PC-9 (cell line): Measurements from ENCODE around the gene ACMSD.

Experiments used
- EZH2 ChIP-seq: fragments of 200-600 bp; sonication (generic); IDR thresholded peaks from 2 replicates; pipeline ENCODE4 v1.8.0; 2017; ENCODE audit warnings: antibody characterized with exemption, low read depth
- TF ChIP-seq, protein P1 (sequence below): fragments of 200-600 bp; sonication (generic); conservative IDR thresholded peaks from 2 replicates; pipeline ENCODE4 v1.6.1; 2017; ENCODE audit warnings: mixed run types, antibody characterized with exemption, mild to moderate bottlenecking, moderate library complexity

DNA sequence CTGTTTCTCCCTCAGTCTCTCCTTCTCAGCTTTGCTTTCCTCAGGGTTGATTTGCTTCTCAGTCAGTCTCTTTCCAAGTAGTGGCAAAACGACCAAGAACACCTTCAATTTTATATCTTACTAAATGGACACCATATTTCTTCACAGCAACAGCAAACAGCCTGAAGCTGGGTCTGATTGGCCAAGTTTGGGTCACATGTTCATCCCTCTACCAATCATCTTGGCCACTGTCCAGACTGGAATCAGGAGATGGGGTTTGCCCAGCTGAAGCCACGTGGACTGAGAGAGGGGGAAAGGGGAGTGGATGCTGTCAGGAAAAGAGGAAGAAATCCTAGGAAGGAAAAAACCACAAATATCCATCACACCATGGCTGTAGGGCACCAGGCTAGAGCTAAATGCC lies 42.0 kb upstream of the ACMSD start:
- TF ChIP-seq, protein P1, sequence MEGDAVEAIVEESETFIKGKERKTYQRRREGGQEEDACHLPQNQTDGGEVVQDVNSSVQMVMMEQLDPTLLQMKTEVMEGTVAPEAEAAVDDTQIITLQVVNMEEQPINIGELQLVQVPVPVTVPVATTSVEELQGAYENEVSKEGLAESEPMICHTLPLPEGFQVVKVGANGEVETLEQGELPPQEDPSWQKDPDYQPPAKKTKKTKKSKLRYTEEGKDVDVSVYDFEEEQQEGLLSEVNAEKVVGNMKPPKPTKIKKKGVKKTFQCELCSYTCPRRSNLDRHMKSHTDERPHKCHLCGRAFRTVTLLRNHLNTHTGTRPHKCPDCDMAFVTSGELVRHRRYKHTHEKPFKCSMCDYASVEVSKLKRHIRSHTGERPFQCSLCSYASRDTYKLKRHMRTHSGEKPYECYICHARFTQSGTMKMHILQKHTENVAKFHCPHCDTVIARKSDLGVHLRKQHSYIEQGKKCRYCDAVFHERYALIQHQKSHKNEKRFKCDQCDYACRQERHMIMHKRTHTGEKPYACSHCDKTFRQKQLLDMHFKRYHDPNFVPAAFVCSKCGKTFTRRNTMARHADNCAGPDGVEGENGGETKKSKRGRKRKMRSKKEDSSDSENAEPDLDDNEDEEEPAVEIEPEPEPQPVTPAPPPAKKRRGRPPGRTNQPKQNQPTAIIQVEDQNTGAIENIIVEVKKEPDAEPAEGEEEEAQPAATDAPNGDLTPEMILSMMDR, result no peak
- no peak for TF ChIP-seq EZH2
